Neural cell (in vitro differentiated cells): ENCODE data around the gene PRKG1.

ENCODE experiments used
- CTCF ChIP-seq: fragments of 450-650 bp; IDR thresholded peaks from 2 replicates; pipeline ENCODE4 v1.5.1; 2014; ENCODE audit warnings: antibody characterized with exemption, mild to moderate bottlenecking, moderate library complexity; ENCODE audit not compliant: poor library complexity, severe bottlenecking
- EP300 ChIP-seq: fragments of 450-650 bp; conservative IDR thresholded peaks from 2 replicates; pipeline ENCODE4 v1.6.1; 2014; ENCODE audit warnings: antibody characterized with exemption, mild to moderate bottlenecking, moderate library complexity; ENCODE audit not compliant: poor library complexity, severe bottlenecking
- EZH2 ChIP-seq: fragments of 200-600, 300-800 bp; shearing (Covaris generic), sonication (generic); IDR thresholded peaks from 2 replicates; pipeline ENCODE4 v1.6.1; 2014; ENCODE audit warnings: antibody characterized with exemption, low read length, borderline replicate concordance, mild to moderate bottlenecking; ENCODE audit not compliant: insufficient read depth, poor library complexity, severe bottlenecking
- POLR2AphosphoS5 ChIP-seq: IDR thresholded peaks from 2 replicates; pipeline ENCODE4 v1.6.1; 2012
- RAD21 ChIP-seq: fragments of 450-650 bp; conservative IDR thresholded peaks from 2 replicates; pipeline ENCODE4 v1.6.1; 2014; ENCODE audit warnings: antibody characterized with exemption, mild to moderate bottlenecking, moderate library complexity
- REST ChIP-seq: IDR thresholded peaks from 2 replicates; pipeline ENCODE4 v1.6.1; 2012; ENCODE audit warnings: borderline replicate concordance

GRCh38 chr10:52083422-52083821 lies 1009.1 kb downstream of the PRKG1 start:
- no peak for TF ChIP-seq REST
- no peak for TF ChIP-seq CTCF
- TF ChIP-seq EZH2, result no peak
- no peak for TF ChIP-seq EP300
- TF ChIP-seq RAD21, result no peak
- no peak for TF ChIP-seq POLR2AphosphoS5
